Endothelial cell of umbilical vein (primary cell): Measurements from ENCODE around the gene IL34. TPM values are rescaled to one million over a fixed set of nuclear protein-coding genes. Genes with fewer than 3 reads are reported as not detected.

Experiments used
- BruUV-seq: library from RNA; stranded (reverse); fragments of 400-500 nt; replicated peaks from 2 replicates; lab custom pipeline; 2021; lab: Mats Ljungman, UMichigan
- CTCF ChIA-PET: fragments of 300-600, 350-600 bp; sonication (Branson Sonifier 250); formaldehyde crosslinking; loops from one replicate; lab custom pipeline; 2021; ENCODE audit warnings: antibody characterized with exemption, inconsistent platforms; lab: Charles Lee
- POLR2A ChIA-PET: fragments of 300-600, 350-600 bp; sonication (Branson Sonifier 250); formaldehyde crosslinking; loops from one replicate; lab custom pipeline; 2021; ENCODE audit warnings: antibody characterized with exemption, inconsistent platforms; lab: Charles Lee
- DNase-seq: peaks from one replicate; pipeline ENCODE4 v3.0.0-alpha.2; 2011; ENCODE audit warnings: low read depth, low spot score
- FAIRE-seq: peaks from 2 replicates; lab custom pipeline; 2011; peaks lifted over from hg19 to GRCh38; lab: Jason Lieb, UNC
- H2AFZ ChIP-seq: 2 replicates; pipeline ENCODE4 v1.6.0; 2012; ENCODE audit warnings: low read depth, low read length, control low read depth, inconsistent platforms
- H3K27ac ChIP-seq: 2 replicates; pipeline ENCODE4 v1.5.1; 2011; ENCODE audit warnings: low read depth, mild to moderate bottlenecking, control low read depth, low read length, moderate library complexity; ENCODE audit not compliant: insufficient read depth
- H3K27me3 ChIP-seq, 2 experiments: 2 replicates each; pipeline versions ENCODE4 v1.6.0 to v1.6.1; 2011; ENCODE audit warnings: low read length in 2 of 2, mixed read lengths in 1 of 2; ENCODE audit not compliant: control insufficient read depth in 2 of 2, insufficient read depth in 2 of 2
- H3K36me3 ChIP-seq, 2 experiments: 2 replicates in 1 of 2; 3 replicates in 1 of 2; pipeline ENCODE4 v1.5.1; 2011; ENCODE audit warnings: low read length in 2 of 2, mild to moderate bottlenecking in 1 of 2, moderate library complexity in 1 of 2; ENCODE audit not compliant: control insufficient read depth in 2 of 2, insufficient read depth in 2 of 2; ENCODE audit errors: extremely low read depth in 1 of 2
- H3K4me1 ChIP-seq: 3 replicates; pipeline ENCODE4 v1.5.1; 2011; ENCODE audit warnings: mild to moderate bottlenecking, low read length; ENCODE audit not compliant: control insufficient read depth, insufficient read depth; ENCODE audit errors: extremely low read depth
- H3K4me2 ChIP-seq: 2 replicates; pipeline ENCODE4 v1.6.1; 2011; ENCODE audit warnings: low read length, control low read depth, mixed read lengths; ENCODE audit not compliant: insufficient read depth
- H3K4me3 ChIP-seq, 3 experiments: fragments of 200-600 bp in 1 of 3; sonication (generic), shearing (Covaris generic) in 1 of 3; replicated peaks in 1 of 3; 2 replicates each; pipeline ENCODE4 v1.5.1; 2011 to 2016; ENCODE audit warnings: control low read depth in 3 of 3, low read length in 3 of 3, mild to moderate bottlenecking in 2 of 3, inconsistent platforms in 1 of 3, low read depth in 1 of 3, moderate library complexity in 1 of 3; ENCODE audit not compliant: insufficient read depth in 1 of 3
- H3K79me2 ChIP-seq: 2 replicates; pipeline ENCODE4 v1.6.0; 2012; ENCODE audit warnings: low read length, inconsistent platforms; ENCODE audit not compliant: control insufficient read depth, insufficient read depth
- H3K9ac ChIP-seq: replicated peaks from 2 replicates; pipeline ENCODE3; 2011; ENCODE audit warnings: low read length, control low read depth; ENCODE audit not compliant: insufficient read depth; ENCODE audit errors: extremely low read depth
- H3K9me1 ChIP-seq: replicated peaks from 3 replicates; pipeline ENCODE4 v1.6.0; 2011; ENCODE audit warnings: mild to moderate bottlenecking, low read length; ENCODE audit not compliant: control insufficient read depth, insufficient read depth; ENCODE audit errors: extremely low read depth
- H3K9me3 ChIP-seq: replicated peaks from 2 replicates; pipeline ENCODE4 v1.5.1; 2012; ENCODE audit warnings: low read length, inconsistent platforms; ENCODE audit not compliant: control insufficient read depth, insufficient read depth
- H4K20me1 ChIP-seq: replicated peaks from 2 replicates; pipeline ENCODE3; 2011; ENCODE audit warnings: mild to moderate bottlenecking, low read length; ENCODE audit not compliant: control insufficient read depth, insufficient read depth; ENCODE audit errors: extremely low read depth
- CTCF ChIP-seq, 2 donors: IDR thresholded peaks; 1 replicate in 1 of 2; 2 replicates in 1 of 2; pipeline ENCODE4 v1.5.1; 2011; ENCODE audit warnings: low read length in 2 of 2, mild to moderate bottlenecking in 2 of 2, moderate library complexity in 2 of 2, control low read depth in 1 of 2, inconsistent platforms in 1 of 2, low read depth in 1 of 2; ENCODE audit not compliant: insufficient read depth in 1 of 2; ENCODE audit errors: extremely low read depth in 1 of 2
- EZH2 ChIP-seq: IDR thresholded peaks from 2 replicates; pipeline ENCODE4 v1.6.1; 2012; ENCODE audit warnings: borderline replicate concordance, low read depth, mild to moderate bottlenecking, moderate library complexity, low read length, inconsistent platforms; ENCODE audit not compliant: severe bottlenecking
- FOS ChIP-seq: IDR thresholded peaks from 2 replicates; pipeline ENCODE4 v1.6.1; 2011; ENCODE audit warnings: mild to moderate bottlenecking, low read length, moderate library complexity, borderline replicate concordance; ENCODE audit not compliant: insufficient read depth
- GATA2 ChIP-seq: IDR thresholded peaks from 2 replicates; pipeline ENCODE4 v1.7.0; 2011; ENCODE audit warnings: low read depth, mild to moderate bottlenecking, moderate library complexity, mixed read lengths, low read length; ENCODE audit not compliant: insufficient read length, insufficient read depth
- JUN ChIP-seq: IDR thresholded peaks from 2 replicates; pipeline ENCODE4 v1.6.1; 2011; ENCODE audit warnings: borderline replicate concordance, low read depth; ENCODE audit not compliant: insufficient read length, insufficient read depth
- MAX ChIP-seq: IDR thresholded peaks from 2 replicates; pipeline ENCODE4 v1.6.1; 2011; ENCODE audit not compliant: insufficient read depth, insufficient read length
- MYC ChIP-seq: IDR thresholded peaks from one replicate; pipeline ENCODE4 v1.6.1; 2011; ENCODE audit warnings: mild to moderate bottlenecking, low read depth, low read length
- POLR2A ChIP-seq: IDR thresholded peaks from 2 replicates; pipeline ENCODE4 v1.6.1; 2012; ENCODE audit warnings: low read depth, mild to moderate bottlenecking, control low read depth, low read length
- POLR2AphosphoS5 ChIP-seq: IDR thresholded peaks from 2 replicates; pipeline ENCODE4 v1.6.1; 2012; ENCODE audit warnings: low read depth, mild to moderate bottlenecking, control low read depth, low read length, moderate library complexity; ENCODE audit not compliant: insufficient read depth
- dilution Hi-C: fragments of 300-500 bp; cut with MboI; formaldehyde crosslinking; loops from one replicate; pipeline ENCODE4 v1.15.0; 2019; ENCODE audit warnings: low sequenced_read_pairs; ENCODE audit not compliant: extremely low pct_ligation_motif_present
- intact Hi-C: fragments of 100-400 bp; cut with micrococcal nuclease; formaldehyde crosslinking; loops from one replicate; pipeline ENCODE4 v1.10.0; 2022
- polyA plus RNA-seq, 4 experiments: library from polyadenylated mRNA; depleted of rRNA in 3 of 4; stranded (reverse) in 3 of 4; unstranded in 1 of 4; fragments of >200 nt; gene quantifications; 2 replicates each; pipeline versions ENCODE4 v1.2.1 to v1.2.3, GENCODE V29; 2011 to 2012; ENCODE audit warnings: missing spikeins in 1 of 4
- total RNA-seq: library from RNA; stranded (reverse); gene quantifications from 2 replicates; pipeline ENCODE4 v1.2.3, GENCODE V29; 2021

The IL34 gene
- total and polyA plus RNA-seq, 2 donors (not counting 3 experiments of a cell fraction or from before 2014, with no cell fraction given), result 0.88 to 0.97 TPM

GRCh38 chr16:70638814-70639792, 7.3 kb upstream of the IL34 start:
- dilution Hi-C loops, result no loop called here
- POLR2A ChIA-PET, result no interaction called here

More at GRCh38 chr16:70638814-70639792, 7.3 kb upstream of the IL34 start:
- no TSS peak for BruUV-seq
- intact Hi-C loops, result no loop called here
- no peak overlapping the region for H3K4me2 ChIP-seq
- no peak overlapping the region for H3K27ac ChIP-seq
- no peak for FAIRE-seq
- H3K4me1 ChIP-seq, result peaks cover 22% of the 10 kb centered on the region
- H3K36me3 ChIP-seq, result no peaks in the 10 kb centered on the region
- no peak overlapping the region for H2AFZ ChIP-seq
- no peaks in the 10 kb centered on the region for H3K27me3 ChIP-seq
- H3K9me1 ChIP-seq, result no peaks in the 10 kb centered on the region
- no peaks in the 10 kb centered on the region for H4K20me1 ChIP-seq
- H3K79me2 ChIP-seq, result no peaks in the 10 kb centered on the region
- CTCF ChIA-PET, result interaction anchor here (0.7 to 1.7 kb wide), 4 partner anchors 14 to 77 kb away, joined by 4 to 7 read pairs (median 4); no protein-coding TSS in a partner anchor
- TF ChIP-seq POLR2A (no peak), GATA2 (no peak), CTCF (IDR thresholded peaks at IDR 0.05; ENCODE audit: extremely low read depth in 1 of 2, insufficient read depth in 1 of 2, low read depth in 1 of 2, low read length in 2 of 2) (no peak), JUN (no peak), MYC (no peak), POLR2AphosphoS5 (no peak), FOS (no peak), MAX (no peak), EZH2 (no peak)
- no peak for DNase-seq
- H3K9me3 ChIP-seq, result no peaks in the 10 kb centered on the region
- H3K9ac ChIP-seq, result no peak overlapping the region
- H3K4me3 ChIP-seq, result no peak overlapping the region
